AG04450 (cell line): ENCODE data around the gene NRL. TPM values are rescaled to one million over a fixed set of nuclear protein-coding genes. Genes with fewer than 3 reads are reported as not detected.

Experiments used
- CTCF ChIA-PET: fragments of 300-600, 350-600 bp; formaldehyde crosslinking; extraction: SDS; loops from one replicate; lab custom pipeline; 2022; ENCODE audit warnings: antibody characterized with exemption, inconsistent platforms; lab: Charles Lee
- POLR2A ChIA-PET: fragments of 350-600 bp; formaldehyde crosslinking; extraction: SDS; loops from one replicate; lab custom pipeline; 2021; ENCODE audit warnings: antibody characterized with exemption, inconsistent platforms; lab: Yijun Ruan, JAX
- DNase-seq: peaks from one replicate; pipeline ENCODE4 v3.0.0-alpha.2; 2011; ENCODE audit warnings: low read depth, low spot score
- H3K27ac ChIP-seq: one replicate; pipeline ENCODE4 v1.5.1; 2012; ENCODE audit warnings: low read depth, low read length, control low read depth
- H3K27me3 ChIP-seq: one replicate; pipeline ENCODE4 v1.6.0; 2012; ENCODE audit warnings: low read length; ENCODE audit not compliant: control insufficient read depth, insufficient read depth
- H3K4me3 ChIP-seq: 2 replicates; pipeline ENCODE4 v1.5.1; 2011; ENCODE audit warnings: mild to moderate bottlenecking, low read depth, low read length, control low read depth
- H3K9me3 ChIP-seq: 2 replicates; pipeline ENCODE4 v1.5.1; 2012; ENCODE audit warnings: low read length; ENCODE audit not compliant: control insufficient read depth, insufficient read depth
- CTCF ChIP-seq: IDR thresholded peaks from 2 replicates; pipeline ENCODE4 v1.5.1; 2011; ENCODE audit warnings: low read depth, low read length, control low read depth, inconsistent platforms
- polyA plus RNA-seq: library from polyadenylated mRNA; depleted of rRNA; stranded (reverse); fragments of >200 nt; gene quantifications from 2 replicates; pipeline ENCODE4 v1.2.3, GENCODE V29; 2011

NRL gene
- polyA plus RNA-seq, 1 experiment: 0.41 TPM

GRCh38 chr14:24085215-24085614 lies 29.5 kb downstream of the NRL start:
- no peaks in the 10 kb centered on the region; the same call in 1 of the 2 replicates for H3K9me3 ChIP-seq
- no peak overlapping the region for H3K4me3 ChIP-seq
- DNase-seq: no peak
- peaks cover 46% of the 10 kb centered on the region for H3K27me3 ChIP-seq
- POLR2A ChIA-PET: no interaction called here
- TF ChIP-seq CTCF: no peak
- CTCF ChIA-PET: interaction anchor here (1.1 to 1.7 kb wide), 3 partner anchors 23 to 27 kb away, joined by 3 to 6 read pairs (median 4); no protein-coding TSS in a partner anchor
- H3K27ac ChIP-seq: no peak overlapping the region

GRCh38 chr14:24084440-24084839 lies 30.3 kb downstream of the NRL start:
- DNase-seq: no peak
- POLR2A ChIA-PET: no interaction called here
- peaks cover 54% of the 10 kb centered on the region for H3K27me3 ChIP-seq

GRCh38 chr14:24083462-24083861 lies 31.3 kb downstream of the NRL start:
- Histone ChIP-seq H3K4me3 (no peak overlapping the region), H3K9me3 (no peaks in the 10 kb centered on the region; the same call in 1 of the 2 replicates), H3K27ac (no peak overlapping the region), H3K27me3 (peaks cover 62% of the 10 kb centered on the region)
- no peak for DNase-seq
- POLR2A ChIA-PET: no interaction called here
- CTCF ChIA-PET: no interaction called here
- TF ChIP-seq CTCF: no peak

More at GRCh38 chr14:24084440-24084839, 30.3 kb downstream of the NRL start:
- CTCF ChIA-PET: interaction anchor here (1.1 to 1.4 kb wide), 2 partner anchors 24 to 26 kb away, joined by 3 to 6 read pairs; no protein-coding TSS in a partner anchor
- H3K4me3 ChIP-seq: no peak overlapping the region
- H3K27ac ChIP-seq: no peak overlapping the region
- H3K9me3 ChIP-seq: no peaks in the 10 kb centered on the region; the same call in 1 of the 2 replicates
- no peak for TF ChIP-seq CTCF

- CTCF ChIA-PET: interaction anchor here (1.6 to 4.3 kb wide), 2 partner anchors 8 to 25 kb away, joined by 16 to 24 read pairs; no protein-coding TSS in a partner anchor
Measured at GRCh38 chr14:24082411-24083080, 32.2 kb downstream of the NRL start.

More at GRCh38 chr14:24082411-24083080, 32.2 kb downstream of the NRL start:
- H3K9me3 ChIP-seq: no peaks in the 10 kb centered on the region; the same call in 1 of the 2 replicates
- POLR2A ChIA-PET: no interaction called here
- no peak overlapping the region for H3K4me3 ChIP-seq
- DNase-seq: no peak
- peaks cover 69% of the 10 kb centered on the region for H3K27me3 ChIP-seq
- no peak for TF ChIP-seq CTCF
- H3K27ac ChIP-seq: no peak overlapping the region
